SK-N-SH (cell line): ENCODE results near the gene TMEM164. TPM values are rescaled to one million over a fixed set of nuclear protein-coding genes. Genes with fewer than 3 reads are reported as not detected.

Source experiments
- CTCF ChIA-PET: fragments of 300-600, 350-600 bp; formaldehyde crosslinking; extraction: SDS; loops from one replicate; lab custom pipeline; 2021; lab: Yijun Ruan, JAX
- POLR2A ChIA-PET: fragments of 350-600 bp; sonication (Branson Sonifier 250); formaldehyde crosslinking; extraction: SDS; loops from one replicate; lab custom pipeline; 2020; ENCODE audit warnings: antibody characterized with exemption, inconsistent platforms; lab: Yijun Ruan, JAX
- DNase-seq: peaks from one replicate; pipeline ENCODE4 v3.0.0; 2012
- H2AFZ ChIP-seq: fragments of 200-600 bp; sonication (generic); 2 replicates; pipeline ENCODE4 v1.8.1; 2016; ENCODE audit warnings: antibody characterized with exemption, mild to moderate bottlenecking, low read depth
- H3F3A ChIP-seq: fragments of 200-600 bp; sonication (generic); replicated peaks from 2 replicates; pipeline ENCODE3; 2016; ENCODE audit warnings: antibody characterized with exemption, mild to moderate bottlenecking; ENCODE audit not compliant: insufficient read depth
- H3K27ac ChIP-seq, 2 experiments: fragments of 200-500 bp in 1 of 2; fragments of 200-600 bp in 1 of 2; sonication (Bioruptor generic) in 1 of 2; sonication (generic), shearing (Covaris generic) in 1 of 2; 2 replicates each; pipeline versions ENCODE4 v1.5.1 to v1.6.1; 2014 to 2016; ENCODE audit warnings: low read depth in 2 of 2, inconsistent platforms in 1 of 2, low read length in 1 of 2, mild to moderate bottlenecking in 1 of 2, mixed read lengths in 1 of 2
- H3K27me3 ChIP-seq: fragments of 200-600 bp; sonication (generic), shearing (Covaris generic); 2 replicates; pipeline ENCODE4 v1.6.1; 2016; ENCODE audit warnings: mixed run types; ENCODE audit not compliant: insufficient read depth
- H3K36me3 ChIP-seq, 2 experiments: fragments of 200-500 bp in 1 of 2; fragments of 200-600 bp in 1 of 2; sonication (Bioruptor generic) in 1 of 2; sonication (generic) in 1 of 2; replicated peaks in 1 of 2; 2 replicates each; pipeline versions ENCODE3 to v1.5.1; 2014 to 2016; ENCODE audit warnings: low read length in 1 of 2, mild to moderate bottlenecking in 1 of 2; ENCODE audit not compliant: insufficient read depth in 2 of 2, control insufficient read depth in 1 of 2
- H3K4me1 ChIP-seq, 2 experiments: fragments of 200-500 bp in 1 of 2; fragments of 200-600 bp in 1 of 2; sonication (Bioruptor generic) in 1 of 2; sonication (generic), shearing (Covaris generic) in 1 of 2; 2 replicates each; pipeline versions ENCODE4 v1.5.1 to v1.6.1; 2014 to 2016; ENCODE audit warnings: low read depth in 1 of 2, low read length in 1 of 2, mixed run types in 1 of 2; ENCODE audit not compliant: insufficient read depth in 2 of 2, control insufficient read depth in 1 of 2
- H3K4me2 ChIP-seq: fragments of 200-600 bp; sonication (generic), shearing (Covaris generic); 2 replicates; pipeline ENCODE4 v1.6.1; 2017; ENCODE audit warnings: mixed run types
- H3K4me3 ChIP-seq, 2 experiments: fragments of 200-500 bp in 1 of 2; fragments of 200-600 bp in 1 of 2; sonication (Bioruptor generic) in 1 of 2; sonication (generic), shearing (Covaris generic) in 1 of 2; 2 replicates each; pipeline versions ENCODE4 v1.5.1 to v1.8.1; 2014 to 2016; ENCODE audit warnings: low read depth in 2 of 2, inconsistent platforms in 1 of 2, low read length in 1 of 2, mild to moderate bottlenecking in 1 of 2, mixed read lengths in 1 of 2, moderate library complexity in 1 of 2
- H3K79me2 ChIP-seq: fragments of 200-600 bp; sonication (generic); 2 replicates; pipeline ENCODE4 v1.8.1; 2017; ENCODE audit warnings: mild to moderate bottlenecking; ENCODE audit not compliant: insufficient read depth
- H3K9ac ChIP-seq: fragments of 200-600 bp; sonication (generic); 2 replicates; pipeline ENCODE4 v1.6.1; 2017; ENCODE audit warnings: mixed run types
- H3K9me2 ChIP-seq: fragments of 200-600 bp; sonication (generic); 2 replicates; pipeline ENCODE4 v1.6.1; 2017; ENCODE audit warnings: mixed run types
- H3K9me3 ChIP-seq: fragments of 200-600 bp; sonication (generic); 2 replicates; pipeline ENCODE4 v1.6.1; 2017; ENCODE audit warnings: mixed run types, mild to moderate bottlenecking, moderate library complexity
- H4K20me1 ChIP-seq: fragments of 200-600 bp; sonication (generic); 2 replicates; pipeline ENCODE4 v1.6.1; 2017; ENCODE audit warnings: mild to moderate bottlenecking, mixed run types; ENCODE audit not compliant: insufficient read depth
- CHD2 ChIP-seq: fragments of 150-350 bp; IDR thresholded peaks from 2 replicates; pipeline ENCODE4 v1.6.1; 2018; ENCODE audit warnings: low read length; ENCODE audit not compliant: partially characterized antibody
- ELF1 ChIP-seq: IDR thresholded peaks from 2 replicates; pipeline ENCODE4 v1.4.0; 2012
- EP300 ChIP-seq, 2 experiments: IDR thresholded peaks; 2 replicates each; pipeline versions ENCODE4 v1.4.0 to v1.6.1; 2012; ENCODE audit warnings: borderline replicate concordance in 1 of 2, low read depth in 1 of 2, low read length in 1 of 2
- FOSL2 ChIP-seq: IDR thresholded peaks from 2 replicates; pipeline ENCODE4 v1.4.0; 2012; ENCODE audit warnings: low read depth, mild to moderate bottlenecking, moderate library complexity, borderline replicate concordance
- GABPA ChIP-seq: IDR thresholded peaks from 2 replicates; pipeline ENCODE4 v1.4.0; 2012; ENCODE audit warnings: low read depth, mild to moderate bottlenecking
- GATA2 ChIP-seq: sonication (generic); formaldehyde crosslinking; IDR thresholded peaks from 2 replicates; pipeline ENCODE4 v1.5.0; 2020; ENCODE audit warnings: mild to moderate bottlenecking, missing genetic modification reagents
- NFIC ChIP-seq: IDR thresholded peaks from 2 replicates; pipeline ENCODE4 v1.4.0; 2012; ENCODE audit warnings: borderline replicate concordance
- NRF1 ChIP-seq: IDR thresholded peaks from 2 replicates; pipeline ENCODE4 v1.6.1; 2012; ENCODE audit warnings: low read depth, mild to moderate bottlenecking, low read length
- PBX3 ChIP-seq: IDR thresholded peaks from 2 replicates; pipeline ENCODE4; 2012
- POLR2AphosphoS5 ChIP-seq: IDR thresholded peaks from 2 replicates; pipeline ENCODE4 v1.6.1; 2012; ENCODE audit warnings: low read depth, low read length
- RAD21 ChIP-seq: IDR thresholded peaks from 2 replicates; pipeline ENCODE4 v1.6.1; 2012; ENCODE audit warnings: mild to moderate bottlenecking, low read length
- RCOR1 ChIP-seq: fragments of 150-350 bp; IDR thresholded peaks from 2 replicates; pipeline ENCODE4 v1.6.1; 2017; ENCODE audit warnings: antibody characterized with exemption, low read length
- RFX5 ChIP-seq: IDR thresholded peaks from 2 replicates; pipeline ENCODE4 v1.6.1; 2012; ENCODE audit warnings: mild to moderate bottlenecking, improper control_type of control experiment, low read length
- SMC3 ChIP-seq: IDR thresholded peaks from 2 replicates; pipeline ENCODE4 v1.6.1; 2012; ENCODE audit warnings: low read depth, low read length, improper control_type of control experiment
- TEAD4 ChIP-seq: IDR thresholded peaks from 2 replicates; pipeline ENCODE4 v1.4.0; 2012; ENCODE audit warnings: mild to moderate bottlenecking, borderline replicate concordance; ENCODE audit not compliant: insufficient read depth
- WGBS: methylation state at CpG from one replicate; pipeline ENCODE4 v1.1.6; 2017; ENCODE audit warnings: low lambda C conversion rate; 5-methylcytosine and 5-hydroxymethylcytosine counted together
- polyA plus RNA-seq, 3 experiments: library from polyadenylated mRNA; depleted of rRNA; stranded (reverse); fragments of >200 nt; gene quantifications; 2 replicates each; pipeline ENCODE4 v1.2.3, GENCODE V29; 2012
- TF ChIP-seq, protein P1 (sequence below): IDR thresholded peaks from 2 replicates; pipeline ENCODE4 v1.4.0; 2012; ENCODE audit warnings: low read depth, borderline replicate concordance

Gene TMEM164
- polyA plus RNA-seq, 1 of the 3 experiments (the other 2 are of a cell fraction) = 11.9 TPM

DNA sequence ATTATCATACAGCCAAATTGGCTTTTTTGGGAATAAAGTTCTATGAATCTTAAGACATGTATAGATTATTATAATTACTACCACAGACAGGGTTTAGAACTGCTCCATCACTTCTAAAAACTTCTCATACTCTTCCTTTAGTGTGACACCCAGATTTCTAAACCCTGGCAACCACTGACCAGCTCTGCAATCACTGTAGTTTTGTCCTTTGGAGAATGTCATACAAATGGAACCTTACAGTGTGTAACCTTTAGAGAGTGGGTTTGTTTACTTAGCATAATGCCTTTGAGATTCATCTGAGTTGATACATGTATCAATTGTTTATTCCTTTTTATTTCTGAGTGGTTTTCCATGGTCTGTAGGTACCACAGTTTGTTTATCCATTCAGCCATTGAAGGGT lies 95.0 kb downstream of the TMEM164 start:
- Histone ChIP-seq H3K36me3 (no peaks in the 10 kb centered on the region), H3K27me3 (no peaks in the 10 kb centered on the region), H2AFZ (no peak overlapping the region), H4K20me1 (no peaks in the 10 kb centered on the region), H3K4me3 (no peak overlapping the region), H3K9ac (no peak overlapping the region), H3K9me3 (no peaks in the 10 kb centered on the region), H3K9me2 (no peaks in the 10 kb centered on the region), H3K4me2 (no peak overlapping the region), H3K79me2 (peaks cover 14% of the 10 kb centered on the region; the same call in 1 of the 2 replicates), H3K4me1 (no peaks in the 10 kb centered on the region), H3K27ac (no peak overlapping the region), H3F3A (no peaks in the 10 kb centered on the region)
- ChIA-PET POLR2A (no interaction called here), CTCF (interaction anchor here (0.9 kb wide), 1 partner anchor 13 kb away, joined by 3 read pairs; no protein-coding TSS in a partner anchor)
- DNase-seq = no peak
- TF ChIP-seq SMC3 (no peak), NRF1 (no peak), GATA2 (CRISPR knock-in tag) (no peak), RAD21 (no peak), ELF1 (no peak), RCOR1 (no peak), RFX5 (no peak), GABPA (no peak)
- TF ChIP-seq, protein P1, sequence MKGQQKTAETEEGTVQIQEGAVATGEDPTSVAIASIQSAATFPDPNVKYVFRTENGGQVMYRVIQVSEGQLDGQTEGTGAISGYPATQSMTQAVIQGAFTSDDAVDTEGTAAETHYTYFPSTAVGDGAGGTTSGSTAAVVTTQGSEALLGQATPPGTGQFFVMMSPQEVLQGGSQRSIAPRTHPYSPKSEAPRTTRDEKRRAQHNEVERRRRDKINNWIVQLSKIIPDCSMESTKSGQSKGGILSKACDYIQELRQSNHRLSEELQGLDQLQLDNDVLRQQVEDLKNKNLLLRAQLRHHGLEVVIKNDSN = no peak

- DNase-seq = no peak
- WGBS = 43% methylated on average over 1 of the region's 1 CpG
These were observed 100.4 kb downstream of the TMEM164 start for GRCh38 chrX:110103344-110103743.

More at GRCh38 chrX:110103344-110103743, 100.4 kb downstream of the TMEM164 start:
- no peak overlapping the region for H3K4me2 ChIP-seq
- no peak for TF ChIP-seq NFIC
- no peak for TF ChIP-seq FOSL2
- no peak for TF ChIP-seq CHD2
- TF ChIP-seq TEAD4 = no peak
- no peak for TF ChIP-seq RCOR1
- no peak for TF ChIP-seq EP300 (IDR thresholded peaks at IDR 0.05; ENCODE audit: borderline replicate concordance in 1 of 2, low read depth in 1 of 2, low read length in 1 of 2)
- TF ChIP-seq POLR2AphosphoS5 = no peak
- no peak for TF ChIP-seq PBX3
- H3K9me2 ChIP-seq = no peaks in the 10 kb centered on the region
- no peaks in the 10 kb centered on the region for H3F3A ChIP-seq
- ChIA-PET CTCF (no interaction called here), POLR2A (no interaction called here)
- H4K20me1 ChIP-seq = no peaks in the 10 kb centered on the region
- no peak overlapping the region for H2AFZ ChIP-seq
- H3K9me3 ChIP-seq = no peaks in the 10 kb centered on the region
- peaks cover 9% of the 10 kb centered on the region; the same call in 1 of the 2 replicates for H3K79me2 ChIP-seq
- H3K9ac ChIP-seq = no peak overlapping the region
- H3K4me3 ChIP-seq = no peak overlapping the region
- H3K27ac ChIP-seq = no peak overlapping the region
- no peaks in the 10 kb centered on the region for H3K4me1 ChIP-seq
- H3K27me3 ChIP-seq = no peaks in the 10 kb centered on the region
- H3K36me3 ChIP-seq = no peaks in the 10 kb centered on the region
